ENCODE measurements around the gene CRB2.

CRB2 gene

DNA sequence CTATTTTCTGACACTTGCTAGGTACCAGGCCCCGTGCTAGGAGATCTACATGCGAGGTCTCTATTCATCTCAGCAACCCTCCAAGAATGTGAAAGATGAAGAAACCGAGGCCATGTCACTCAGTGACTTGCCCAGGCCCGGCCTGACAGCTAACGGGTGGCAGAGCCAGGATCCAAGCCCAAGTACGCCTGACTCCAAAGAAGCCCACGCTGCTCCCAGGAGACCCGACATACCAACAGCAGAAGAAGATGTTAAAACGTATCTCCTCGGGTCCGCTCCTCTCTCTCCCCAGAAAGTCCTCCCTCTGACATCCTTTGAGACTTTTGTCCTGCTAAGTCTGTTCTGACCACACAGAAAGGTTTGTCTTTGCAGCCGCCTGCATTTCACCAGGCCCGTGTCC lies 65.2 kb downstream of the CRB2 start:
- TF ChIP-seq POLR2AphosphoS5 (IDR thresholded peaks at IDR 0.05; ENCODE audit: low read depth) = no peak
- TF ChIP-seq, protein P1, sequence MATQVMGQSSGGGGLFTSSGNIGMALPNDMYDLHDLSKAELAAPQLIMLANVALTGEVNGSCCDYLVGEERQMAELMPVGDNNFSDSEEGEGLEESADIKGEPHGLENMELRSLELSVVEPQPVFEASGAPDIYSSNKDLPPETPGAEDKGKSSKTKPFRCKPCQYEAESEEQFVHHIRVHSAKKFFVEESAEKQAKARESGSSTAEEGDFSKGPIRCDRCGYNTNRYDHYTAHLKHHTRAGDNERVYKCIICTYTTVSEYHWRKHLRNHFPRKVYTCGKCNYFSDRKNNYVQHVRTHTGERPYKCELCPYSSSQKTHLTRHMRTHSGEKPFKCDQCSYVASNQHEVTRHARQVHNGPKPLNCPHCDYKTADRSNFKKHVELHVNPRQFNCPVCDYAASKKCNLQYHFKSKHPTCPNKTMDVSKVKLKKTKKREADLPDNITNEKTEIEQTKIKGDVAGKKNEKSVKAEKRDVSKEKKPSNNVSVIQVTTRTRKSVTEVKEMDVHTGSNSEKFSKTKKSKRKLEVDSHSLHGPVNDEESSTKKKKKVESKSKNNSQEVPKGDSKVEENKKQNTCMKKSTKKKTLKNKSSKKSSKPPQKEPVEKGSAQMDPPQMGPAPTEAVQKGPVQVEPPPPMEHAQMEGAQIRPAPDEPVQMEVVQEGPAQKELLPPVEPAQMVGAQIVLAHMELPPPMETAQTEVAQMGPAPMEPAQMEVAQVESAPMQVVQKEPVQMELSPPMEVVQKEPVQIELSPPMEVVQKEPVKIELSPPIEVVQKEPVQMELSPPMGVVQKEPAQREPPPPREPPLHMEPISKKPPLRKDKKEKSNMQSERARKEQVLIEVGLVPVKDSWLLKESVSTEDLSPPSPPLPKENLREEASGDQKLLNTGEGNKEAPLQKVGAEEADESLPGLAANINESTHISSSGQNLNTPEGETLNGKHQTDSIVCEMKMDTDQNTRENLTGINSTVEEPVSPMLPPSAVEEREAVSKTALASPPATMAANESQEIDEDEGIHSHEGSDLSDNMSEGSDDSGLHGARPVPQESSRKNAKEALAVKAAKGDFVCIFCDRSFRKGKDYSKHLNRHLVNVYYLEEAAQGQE (IDR thresholded peaks at IDR 0.05; ENCODE audit: insufficient replicate concordance, low read depth) = no peak
- TF ChIP-seq SPI1 (IDR thresholded peaks at IDR 0.05; ENCODE audit: borderline replicate concordance, low read depth) = no peak
- TF ChIP-seq GABPA (IDR thresholded peaks at IDR 0.05; ENCODE audit: low read depth) = no peak
- TF ChIP-seq, protein P2, sequence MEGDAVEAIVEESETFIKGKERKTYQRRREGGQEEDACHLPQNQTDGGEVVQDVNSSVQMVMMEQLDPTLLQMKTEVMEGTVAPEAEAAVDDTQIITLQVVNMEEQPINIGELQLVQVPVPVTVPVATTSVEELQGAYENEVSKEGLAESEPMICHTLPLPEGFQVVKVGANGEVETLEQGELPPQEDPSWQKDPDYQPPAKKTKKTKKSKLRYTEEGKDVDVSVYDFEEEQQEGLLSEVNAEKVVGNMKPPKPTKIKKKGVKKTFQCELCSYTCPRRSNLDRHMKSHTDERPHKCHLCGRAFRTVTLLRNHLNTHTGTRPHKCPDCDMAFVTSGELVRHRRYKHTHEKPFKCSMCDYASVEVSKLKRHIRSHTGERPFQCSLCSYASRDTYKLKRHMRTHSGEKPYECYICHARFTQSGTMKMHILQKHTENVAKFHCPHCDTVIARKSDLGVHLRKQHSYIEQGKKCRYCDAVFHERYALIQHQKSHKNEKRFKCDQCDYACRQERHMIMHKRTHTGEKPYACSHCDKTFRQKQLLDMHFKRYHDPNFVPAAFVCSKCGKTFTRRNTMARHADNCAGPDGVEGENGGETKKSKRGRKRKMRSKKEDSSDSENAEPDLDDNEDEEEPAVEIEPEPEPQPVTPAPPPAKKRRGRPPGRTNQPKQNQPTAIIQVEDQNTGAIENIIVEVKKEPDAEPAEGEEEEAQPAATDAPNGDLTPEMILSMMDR (IDR thresholded peaks at IDR 0.05; ENCODE audit: insufficient read depth, low read length) = no peak
- no peak overlapping the region for H3K27ac ChIP-seq (replicated peaks)
- no peaks in the 10 kb centered on the region for H3K27me3 ChIP-seq (ENCODE audit: insufficient read depth, poor library complexity, severe bottlenecking)
- no peak overlapping the region for H3K4me3 ChIP-seq (replicated peaks; ENCODE audit: insufficient read depth, low read length)
- DNase-seq (ENCODE audit: low read depth in 1 of 2, low spot score in 1 of 2) = no peak

DNA sequence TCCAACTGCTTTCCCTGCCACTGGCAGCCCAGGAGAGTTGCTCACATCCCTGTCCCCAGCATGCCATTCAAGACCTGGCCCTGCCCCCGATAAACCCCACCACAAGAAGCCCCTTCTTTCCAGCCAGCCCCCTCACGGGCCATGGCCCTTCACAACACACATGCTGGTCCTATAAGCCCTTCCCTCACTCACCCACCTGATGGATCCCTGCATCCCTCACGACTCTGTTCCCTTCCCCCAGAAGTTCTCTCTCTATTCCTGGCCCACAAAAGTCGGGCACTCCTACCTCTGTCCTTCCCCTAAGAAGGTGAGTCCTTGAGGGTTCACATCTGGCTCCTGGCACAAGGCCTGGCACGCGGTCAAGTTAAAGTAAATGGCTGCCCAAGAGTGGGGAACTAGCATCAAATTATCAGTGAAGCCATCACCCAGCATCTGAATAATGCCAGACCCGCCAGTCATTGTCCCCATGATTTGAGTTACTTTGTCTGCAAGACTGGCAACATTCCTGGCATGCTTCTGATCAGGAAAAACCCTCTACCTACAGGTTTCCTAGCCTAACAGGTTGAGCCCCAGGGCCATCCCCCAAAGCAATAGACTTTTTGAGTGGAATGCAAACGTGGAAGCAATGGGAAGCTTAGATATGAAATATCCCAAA lies 65.9 kb downstream of the CRB2 start:
- Histone ChIP-seq H3K27ac (replicated peaks) (no peak overlapping the region), H3K4me3 (replicated peaks; ENCODE audit: insufficient read depth, low read length) (no peak overlapping the region), H3K27me3 (ENCODE audit: insufficient read depth, poor library complexity, severe bottlenecking) (no peaks in the 10 kb centered on the region)
- TF ChIP-seq POLR2AphosphoS5 (IDR thresholded peaks at IDR 0.05; ENCODE audit: low read depth) = no peak
- TF ChIP-seq GABPA (IDR thresholded peaks at IDR 0.05; ENCODE audit: low read depth) = no peak
- TF ChIP-seq, protein P2 (IDR thresholded peaks at IDR 0.05; ENCODE audit: insufficient read depth, low read length) = no peak
- TF ChIP-seq SPI1 (IDR thresholded peaks at IDR 0.05; ENCODE audit: borderline replicate concordance, low read depth) = no peak
- TF ChIP-seq, protein P1 (IDR thresholded peaks at IDR 0.05; ENCODE audit: insufficient replicate concordance, low read depth) = no peak
- DNase-seq (ENCODE audit: low read depth in 1 of 2, low spot score in 1 of 2) = no peak

DNA sequence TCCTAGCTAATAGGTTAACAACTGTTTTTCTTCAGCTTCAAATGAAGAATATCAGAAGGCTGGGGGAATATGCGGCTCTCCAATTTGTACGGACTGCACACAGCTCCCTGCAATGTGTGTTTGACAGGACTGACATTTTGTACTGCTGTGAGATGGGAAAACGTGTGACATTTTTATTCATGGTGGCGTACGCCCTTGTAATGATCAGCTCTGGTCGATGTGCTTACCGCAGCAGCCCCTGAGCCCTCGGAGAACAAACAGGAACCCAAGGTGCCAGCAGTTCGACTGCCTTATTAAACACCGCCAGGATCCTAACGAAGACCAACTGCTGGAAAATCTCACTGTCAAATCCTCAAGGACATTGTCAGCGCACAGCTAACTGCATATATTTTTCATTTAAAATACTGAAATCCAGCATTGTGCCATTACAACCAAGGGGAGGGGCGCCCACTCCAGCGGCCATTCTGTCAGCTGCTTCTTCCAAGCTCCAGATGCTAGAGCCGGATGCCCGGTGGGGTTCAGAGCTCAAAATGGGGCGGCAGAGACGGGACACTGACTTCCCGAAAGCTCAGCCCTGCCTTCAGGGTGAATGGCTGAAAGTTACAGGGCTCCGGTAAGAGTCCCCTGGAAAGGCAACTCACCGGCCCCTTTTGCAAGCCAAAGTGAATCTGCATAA lies 66.8 kb downstream of the CRB2 start:
- no peaks in the 10 kb centered on the region for H3K27me3 ChIP-seq (ENCODE audit: insufficient read depth, poor library complexity, severe bottlenecking)
- DNase-seq (ENCODE audit: low read depth in 1 of 2, low spot score in 1 of 2) = no peak
- no peak overlapping the region for H3K27ac ChIP-seq (replicated peaks)
- TF ChIP-seq, protein P2 (IDR thresholded peaks at IDR 0.05; ENCODE audit: insufficient read depth, low read length) = no peak
- TF ChIP-seq, protein P1 (IDR thresholded peaks at IDR 0.05; ENCODE audit: insufficient replicate concordance, low read depth) = no peak
- TF ChIP-seq POLR2AphosphoS5 (IDR thresholded peaks at IDR 0.05; ENCODE audit: low read depth) = no peak
- no peak for TF ChIP-seq SPI1 (IDR thresholded peaks at IDR 0.05; ENCODE audit: borderline replicate concordance, low read depth)
- TF ChIP-seq GABPA (IDR thresholded peaks at IDR 0.05; ENCODE audit: low read depth) = no peak
- no peak overlapping the region for H3K4me3 ChIP-seq (replicated peaks; ENCODE audit: insufficient read depth, low read length)
